MCF 10A (cell line): ENCODE measurements around the gene ZFX. TPM values are rescaled to one million over a fixed set of nuclear protein-coding genes. Genes with fewer than 3 reads are reported as not detected.

ENCODE experiments used
- BruUV-seq: library from RNA; stranded (reverse); fragments of 400-500 nt; replicated peaks from 2 replicates; lab custom pipeline; 2021; lab: Mats Ljungman, UMichigan
- CTCF ChIA-PET: fragments of 300-600 bp; sonication (Branson Sonifier 250); formaldehyde crosslinking; extraction: SDS; loops from one replicate; lab custom pipeline; 2021; ENCODE audit warnings: antibody characterized with exemption, inconsistent platforms; lab: Yijun Ruan, JAX
- POLR2A ChIA-PET: fragments of 300-600, 350-650 bp; sonication (Branson Sonifier 250); formaldehyde crosslinking; extraction: SDS; loops from one replicate; lab custom pipeline; 2020; ENCODE audit warnings: antibody characterized with exemption, inconsistent platforms; lab: Yijun Ruan, JAX
- DNase-seq: peaks from one replicate; pipeline ENCODE4 v3.0.0-alpha.2; 2018; ENCODE audit not compliant: unreplicated experiment
- H3K27ac Mint-ChIP-seq: one replicate; pipeline ENCODE4 v1.8.0; 2022; ENCODE audit warnings: mild to moderate bottlenecking, low read depth, mixed read lengths; ENCODE audit not compliant: unreplicated experiment
- H3K27me3 Mint-ChIP-seq: one replicate; pipeline ENCODE4 v1.8.0; 2022; ENCODE audit warnings: mixed read lengths; ENCODE audit not compliant: insufficient read depth, unreplicated experiment
- H3K36me3 Mint-ChIP-seq: one replicate; pipeline ENCODE4 v1.8.0; 2022; ENCODE audit warnings: mild to moderate bottlenecking, moderate library complexity, mixed read lengths; ENCODE audit not compliant: insufficient read depth, unreplicated experiment
- H3K4me1 Mint-ChIP-seq: one replicate; pipeline ENCODE4 v1.8.0; 2022; ENCODE audit warnings: mixed read lengths; ENCODE audit not compliant: insufficient read depth, unreplicated experiment
- H3K4me3 Mint-ChIP-seq: one replicate; pipeline ENCODE4 v1.8.0; 2022; ENCODE audit warnings: mild to moderate bottlenecking, moderate library complexity, mixed read lengths; ENCODE audit not compliant: unreplicated experiment
- H3K9me3 Mint-ChIP-seq: one replicate; pipeline ENCODE4 v1.8.0; 2022; ENCODE audit warnings: mixed read lengths; ENCODE audit not compliant: unreplicated experiment
- CTCF ChIP-seq: fragments of 200-600 bp; IDR thresholded peaks from one replicate; pipeline ENCODE4 v1.8.0; 2022; ENCODE audit warnings: antibody characterized with exemption, mild to moderate bottlenecking; ENCODE audit not compliant: unreplicated experiment
- intact Hi-C: fragments of 100-400 bp; cut with micrococcal nuclease; formaldehyde crosslinking; loops from 2 replicates; pipeline ENCODE4 v1.14.1; 2022
- total RNA-seq: library from RNA; stranded (reverse); gene quantifications from 2 replicates; pipeline ENCODE4 v1.2.3, GENCODE V29; 2022

The ZFX gene
- total RNA-seq, 1 experiment from 2014 or later, result 72.3 TPM

GRCh38 chrX:24117258-24117657, 32.3 kb upstream of the ZFX start:
- no peak overlapping the region for H3K4me3 Mint-ChIP-seq
- CTCF ChIA-PET, result no interaction called here
- peak overlapping the region; percentile 79 for H3K27ac Mint-ChIP-seq

GRCh38 chrX:24124244-24124799, 25.2 kb upstream of the ZFX start:
- H3K36me3 Mint-ChIP-seq, result no peaks in the 10 kb centered on the region
- CTCF ChIA-PET, result interaction anchor here (1.2 kb wide), 1 partner anchor 25 kb away, joined by 3 read pairs; no protein-coding TSS in a partner anchor

More at GRCh38 chrX:24117258-24117657, 32.3 kb upstream of the ZFX start:
- Mint-ChIP-seq H3K27me3 (peaks cover 12% of the 10 kb centered on the region), H3K36me3 (no peaks in the 10 kb centered on the region), H3K4me1 (peaks cover 8% of the 10 kb centered on the region), H3K9me3 (no peaks in the 10 kb centered on the region)
- TF ChIP-seq CTCF, result no peak
- POLR2A ChIA-PET, result interaction anchor here (0.8 kb wide), 1 partner anchor 83 kb away, joined by 3 read pairs; no protein-coding TSS in a partner anchor
- BruUV-seq, result no TSS peak
- intact Hi-C loops, result no loop called here
- peak; percentile 65 for DNase-seq

GRCh38 chrX:24125028-24125612, 24.4 kb upstream of the ZFX start:
- DNase-seq, result no peak
- Mint-ChIP-seq H3K27me3 (peaks cover 21% of the 10 kb centered on the region), H3K9me3 (no peaks in the 10 kb centered on the region), H3K4me1 (no peaks in the 10 kb centered on the region), H3K27ac (no peak overlapping the region), H3K36me3 (no peaks in the 10 kb centered on the region), H3K4me3 (no peak overlapping the region)
- ChIA-PET CTCF (interaction anchor here (0.7 to 1.2 kb wide), 2 partner anchors 24 to 434 kb away, joined by 3 read pairs; no protein-coding TSS in a partner anchor), POLR2A (interaction anchor here (0.8 to 2.0 kb wide), 3 partner anchors 24 to 108 kb away, joined by 3 to 4 read pairs (median 3); partner anchors contain the start of gene ZFX)
- intact Hi-C loops, result no loop called here
- no TSS peak for BruUV-seq
- TF ChIP-seq CTCF, result no peak

More at GRCh38 chrX:24124244-24124799, 25.2 kb upstream of the ZFX start:
- POLR2A ChIA-PET, result interaction anchor here (2.0 kb wide), 1 partner anchor 25 kb away, joined by 4 read pairs; the partner anchor contains the start of gene ZFX
- intact Hi-C loops, result no loop called here
- H3K27ac Mint-ChIP-seq, result no peak overlapping the region
- BruUV-seq, result no TSS peak
- no peaks in the 10 kb centered on the region for H3K4me1 Mint-ChIP-seq
- no peak for TF ChIP-seq CTCF
- no peaks in the 10 kb centered on the region for H3K9me3 Mint-ChIP-seq
- DNase-seq, result peak; percentile 31
- H3K4me3 Mint-ChIP-seq, result no peak overlapping the region
- peaks cover 24% of the 10 kb centered on the region for H3K27me3 Mint-ChIP-seq

GRCh38 chrX:24131476-24131875, 18.1 kb upstream of the ZFX start:
- no peaks in the 10 kb centered on the region for H3K9me3 Mint-ChIP-seq
- no peak overlapping the region for H3K27ac Mint-ChIP-seq
- H3K4me3 Mint-ChIP-seq, result no peak overlapping the region
- peaks cover 5% of the 10 kb centered on the region for H3K4me1 Mint-ChIP-seq
- ChIA-PET POLR2A (interaction anchor here (0.5 kb wide), 1 partner anchor 1453 kb away, joined by 6 read pairs; no protein-coding TSS in a partner anchor), CTCF (interaction anchor here (1.2 kb wide), 1 partner anchor 41 kb away, joined by 3 read pairs; no protein-coding TSS in a partner anchor)
- DNase-seq, result no peak
- H3K27me3 Mint-ChIP-seq, result peaks cover 12% of the 10 kb centered on the region
- no peaks in the 10 kb centered on the region for H3K36me3 Mint-ChIP-seq
- no peak for TF ChIP-seq CTCF
- intact Hi-C loops, result no loop called here
- BruUV-seq, result no TSS peak
